Gastrocnemius medialis (tissue), 4 donors: ENCODE measurements around the gene DGCR8. TPM values are rescaled to one million over a fixed set of nuclear protein-coding genes. Genes with fewer than 3 reads are reported as not detected.

Source experiments
- ATAC-seq, 2 donors: fragments of 150-250 bp; one replicate each; pipeline ENCODE4 v1.9.1; 2016
- DNase-seq, 2 donors: peaks; one replicate each; pipeline ENCODE4 v3.0.0-alpha.2; 2019
- H3K27ac ChIP-seq, 4 donors: fragments of 200-600 bp; sonication (generic); 1 replicate in 1 of 4; 2 replicates in 3 of 4; pipeline ENCODE4 v1.5.1; 2016 to 2018; ENCODE audit warnings: mild to moderate bottlenecking in 2 of 4, moderate library complexity in 1 of 4
- H3K27me3 ChIP-seq, 3 donors: fragments of 200-600 bp; sonication (generic) in 2 of 3; 1 replicate in 1 of 3; 2 replicates in 2 of 3; pipeline versions ENCODE4 v1.5.1 to v1.6.0; 2016 to 2019; ENCODE audit warnings: mild to moderate bottlenecking in 1 of 3, moderate library complexity in 1 of 3
- H3K36me3 ChIP-seq, 2 donors: fragments of 200-600 bp; sonication (generic) in 1 of 2; one replicate each; pipeline ENCODE4 v1.5.1; 2017 to 2018
- H3K4me1 ChIP-seq, 2 donors: fragments of 200-600 bp; sonication (generic) in 1 of 2; one replicate each; pipeline ENCODE4 v1.5.1; 2016 to 2017; ENCODE audit warnings: mild to moderate bottlenecking in 2 of 2
- H3K4me3 ChIP-seq, 4 donors: fragments of 200-600 bp; sonication (generic) in 3 of 4; 1 replicate in 1 of 4; 2 replicates in 3 of 4; pipeline ENCODE4 v1.5.1; 2016 to 2019; ENCODE audit warnings: mild to moderate bottlenecking in 2 of 4
- H3K9me3 ChIP-seq, 3 donors: fragments of 200-600 bp; sonication (generic) in 2 of 3; 1 replicate in 1 of 3; 2 replicates in 2 of 3; pipeline ENCODE4 v1.5.1; 2016 to 2019
- POLR2A ChIP-seq, 2 donors: fragments of 450-650 bp; IDR thresholded peaks; one replicate each; pipeline ENCODE4 v1.6.1; 2017; ENCODE audit warnings: antibody characterized with exemption in 2 of 2, mild to moderate bottlenecking in 2 of 2, moderate library complexity in 2 of 2
- in situ Hi-C, 4 donors: fragments of 200-750 bp; cut with MboI; loops; one replicate each; pipeline versions ENCODE4 v1.15.0 to v1.8.0; 2017; ENCODE audit warnings: low sequenced_read_pairs in 4 of 4
- intact Hi-C: fragments of 100-400 bp; cut with DNase I; formaldehyde crosslinking; loops from one replicate; pipeline ENCODE4 v1.15.1; 2023; ENCODE audit warnings: low total_unique reads
- total RNA-seq, 4 donors: library from RNA; depleted of rRNA; stranded (reverse); fragments of >200 nt; gene quantifications; one replicate each; pipeline versions ENCODE4 v1.1.0 to v1.2.3, GENCODE V29; 2016
- TF ChIP-seq, protein P1 (sequence below), 5 experiments: fragments of 450-650 bp in 3 of 5; fragments of 200-600 bp in 2 of 5; sonication (generic) in 2 of 5; IDR thresholded peaks in 4 of 5; conservative IDR thresholded peaks in 1 of 5; 1 replicate in 4 of 5; 2 replicates in 1 of 5; pipeline ENCODE4 v1.5.1; 2016 to 2019; ENCODE audit warnings: antibody characterized with exemption in 5 of 5, mild to moderate bottlenecking in 3 of 5, moderate library complexity in 3 of 5

The DGCR8 gene
- total RNA-seq, 4 donors from 2014 or later: 5.2 to 16.5 (median 11.2) TPM

DNA sequence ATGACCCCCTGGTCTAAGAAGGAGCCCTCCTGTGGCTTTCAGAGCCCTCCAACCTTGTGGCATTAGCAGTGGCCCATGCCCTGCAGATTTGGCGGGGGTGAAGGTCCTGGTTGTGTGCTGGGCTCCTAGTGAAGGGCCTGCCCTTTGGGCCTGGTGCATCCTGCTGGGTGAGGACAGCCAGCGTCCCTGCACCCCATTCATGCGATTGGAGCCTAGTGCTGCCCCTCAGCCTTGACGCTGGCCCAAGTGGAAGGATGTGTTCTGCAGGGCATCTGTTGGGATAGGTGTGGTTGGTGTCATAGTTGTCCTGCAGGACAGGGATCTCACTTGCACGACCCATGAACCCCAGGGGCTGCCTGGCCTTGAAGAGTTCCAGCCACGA is 28.1 kb upstream of the DGCR8 start:
- ATAC-seq: no peak
- H3K4me1 ChIP-seq: no peaks in the 10 kb centered on the region

DNA sequence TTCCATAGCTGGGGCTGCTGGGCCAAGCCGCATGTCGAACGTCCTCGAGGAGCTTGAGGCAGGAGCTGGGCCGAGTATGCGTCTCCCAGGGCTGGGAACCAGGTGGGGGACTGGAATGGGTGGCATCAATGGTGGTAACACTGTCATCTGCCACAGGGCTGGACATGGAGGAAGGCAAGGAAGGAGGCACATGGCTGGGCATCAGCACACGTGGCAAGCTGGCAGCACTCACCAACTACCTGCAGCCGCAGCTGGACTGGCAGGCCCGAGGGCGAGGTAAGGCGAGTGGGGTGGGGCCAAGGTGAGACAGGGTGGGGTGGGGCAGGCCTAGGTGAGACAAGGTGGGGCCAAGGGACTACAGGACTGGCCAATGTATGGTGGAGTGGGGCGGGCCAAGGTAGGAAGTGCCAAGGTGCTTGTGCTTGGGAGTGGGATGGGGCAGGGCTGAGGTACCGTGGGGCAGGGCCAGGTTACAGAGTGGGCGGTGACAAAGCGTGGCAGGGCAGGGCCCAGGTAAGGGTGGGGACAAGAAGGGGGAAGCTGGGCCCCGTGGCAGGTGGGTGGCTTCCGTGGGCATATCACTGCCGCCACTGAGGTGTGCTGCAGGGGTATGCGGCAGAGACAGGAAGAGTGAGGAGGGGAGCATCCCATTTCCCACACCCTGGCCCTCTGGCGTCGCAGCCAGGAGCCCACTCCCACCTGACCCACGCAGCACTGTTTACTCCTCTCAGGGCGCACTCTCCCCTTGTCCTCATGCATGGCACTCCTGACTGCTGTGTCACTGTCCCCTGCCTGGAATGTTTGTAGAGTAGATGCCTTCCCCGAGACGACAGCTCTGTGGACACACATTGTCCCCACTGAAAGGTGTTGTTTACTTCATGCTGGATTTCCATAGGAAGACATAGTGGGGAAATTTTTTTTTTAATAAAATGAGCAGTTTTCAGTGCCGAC is 27.5 kb upstream of the DGCR8 start:
- Histone ChIP-seq H3K4me3 (no peak overlapping the region), H3K4me1 (no peaks in the 10 kb centered on the region), H3K36me3 (peaks cover 0 to 62% of the 10 kb centered on the region in 2 donors), H3K9me3 (no peaks in the 10 kb centered on the region), H3K27ac (no peak overlapping the region), H3K27me3 (no peaks in the 10 kb centered on the region)
- no peak for ATAC-seq
- TF ChIP-seq POLR2A (IDR thresholded peaks at IDR 0.05): no peak
- DNase-seq: no peak
- in situ Hi-C loops (no loop called here), intact Hi-C loops (no loop called here)

More for the DNA sequence above, 28.1 kb upstream of the DGCR8 start:
- no peak overlapping the region for H3K4me3 ChIP-seq
- no peaks in the 10 kb centered on the region for H3K27me3 ChIP-seq
- H3K9me3 ChIP-seq: no peaks in the 10 kb centered on the region
- H3K27ac ChIP-seq: no peak overlapping the region
- peaks cover 0 to 60% of the 10 kb centered on the region in 2 donors for H3K36me3 ChIP-seq
- intact Hi-C loops: no loop called here
- TF ChIP-seq POLR2A (IDR thresholded peaks at IDR 0.05): no peak
- TF ChIP-seq, protein P1, sequence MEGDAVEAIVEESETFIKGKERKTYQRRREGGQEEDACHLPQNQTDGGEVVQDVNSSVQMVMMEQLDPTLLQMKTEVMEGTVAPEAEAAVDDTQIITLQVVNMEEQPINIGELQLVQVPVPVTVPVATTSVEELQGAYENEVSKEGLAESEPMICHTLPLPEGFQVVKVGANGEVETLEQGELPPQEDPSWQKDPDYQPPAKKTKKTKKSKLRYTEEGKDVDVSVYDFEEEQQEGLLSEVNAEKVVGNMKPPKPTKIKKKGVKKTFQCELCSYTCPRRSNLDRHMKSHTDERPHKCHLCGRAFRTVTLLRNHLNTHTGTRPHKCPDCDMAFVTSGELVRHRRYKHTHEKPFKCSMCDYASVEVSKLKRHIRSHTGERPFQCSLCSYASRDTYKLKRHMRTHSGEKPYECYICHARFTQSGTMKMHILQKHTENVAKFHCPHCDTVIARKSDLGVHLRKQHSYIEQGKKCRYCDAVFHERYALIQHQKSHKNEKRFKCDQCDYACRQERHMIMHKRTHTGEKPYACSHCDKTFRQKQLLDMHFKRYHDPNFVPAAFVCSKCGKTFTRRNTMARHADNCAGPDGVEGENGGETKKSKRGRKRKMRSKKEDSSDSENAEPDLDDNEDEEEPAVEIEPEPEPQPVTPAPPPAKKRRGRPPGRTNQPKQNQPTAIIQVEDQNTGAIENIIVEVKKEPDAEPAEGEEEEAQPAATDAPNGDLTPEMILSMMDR (IDR thresholded peaks at IDR 0.05 in 4 of 5, conservative IDR thresholded peaks at IDR 0.05 in 1 of 5): no peak
- in situ Hi-C loops: no loop called here
- DNase-seq: no peak

DNA sequence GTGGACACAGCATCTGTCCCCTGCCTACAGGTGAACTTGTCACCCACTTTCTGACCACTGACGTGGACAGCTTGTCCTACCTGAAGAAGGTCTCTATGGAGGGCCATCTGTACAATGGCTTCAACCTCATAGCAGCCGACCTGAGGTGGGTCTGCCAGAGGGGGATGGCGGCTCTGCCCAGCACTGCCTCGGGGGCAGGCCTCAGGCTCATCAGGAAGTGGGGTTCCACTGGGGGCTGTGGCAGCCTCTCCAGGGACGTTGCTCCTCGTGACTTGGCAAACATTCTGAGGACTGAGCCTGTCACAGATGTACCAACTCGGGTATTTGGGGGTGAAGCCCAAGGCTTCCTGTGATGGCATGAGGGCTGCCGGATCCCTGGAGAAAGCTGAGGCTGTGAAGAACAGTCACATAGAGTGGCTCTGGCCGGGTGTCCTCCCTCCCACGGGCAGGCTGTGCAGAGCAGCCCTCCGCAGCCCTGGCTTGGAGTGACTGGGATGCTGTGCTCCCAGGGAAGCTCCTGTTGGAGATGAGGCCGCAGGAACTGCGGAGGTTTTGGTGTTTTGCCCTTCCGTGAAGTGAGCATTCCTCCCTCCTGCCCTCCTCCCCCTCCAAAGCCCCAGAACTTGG is 26.5 kb upstream of the DGCR8 start:
- H3K27me3 ChIP-seq: no peaks in the 10 kb centered on the region
- no peaks in the 10 kb centered on the region for H3K4me1 ChIP-seq
- H3K4me3 ChIP-seq: no peak overlapping the region
- peaks cover 0 to 64% of the 10 kb centered on the region in 2 donors for H3K36me3 ChIP-seq
- H3K27ac ChIP-seq: no peak overlapping the region
- TF ChIP-seq POLR2A (IDR thresholded peaks at IDR 0.05): no peak
- TF ChIP-seq, protein P1 (IDR thresholded peaks at IDR 0.05 in 4 of 5, conservative IDR thresholded peaks at IDR 0.05 in 1 of 5): no peak
- H3K9me3 ChIP-seq: no peaks in the 10 kb centered on the region
- ATAC-seq (no peak), DNase-seq (no peak)
- in situ Hi-C loops: no loop called here
- intact Hi-C loops: no loop called here

DNA sequence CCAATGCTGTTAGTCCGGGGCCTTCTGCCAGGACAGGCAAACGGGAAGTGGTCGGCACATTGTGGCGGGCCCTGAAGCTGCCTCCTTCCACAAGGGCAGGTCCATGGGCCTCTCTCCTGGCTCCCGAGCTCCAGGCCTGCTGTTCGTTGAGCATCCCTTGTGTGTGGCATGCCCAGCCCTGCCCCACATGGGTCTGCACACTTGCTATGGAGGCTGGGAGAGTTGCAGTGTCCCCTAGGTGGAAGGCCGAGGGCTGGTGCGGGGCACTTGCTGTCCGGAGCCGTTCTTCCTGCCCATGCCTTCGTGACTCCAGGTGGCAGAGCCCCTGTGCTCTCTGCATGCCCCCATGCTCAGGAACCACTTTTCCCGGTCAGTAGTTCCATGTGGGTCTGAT is 26.0 kb upstream of the DGCR8 start:
- TF ChIP-seq POLR2A (IDR thresholded peaks at IDR 0.05): no peak
- TF ChIP-seq, protein P1 (IDR thresholded peaks at IDR 0.05 in 4 of 5, conservative IDR thresholded peaks at IDR 0.05 in 1 of 5): no peak
- intact Hi-C loops: no loop called here
- no peak overlapping the region for H3K27ac ChIP-seq
- H3K27me3 ChIP-seq: no peaks in the 10 kb centered on the region
- H3K4me1 ChIP-seq: no peaks in the 10 kb centered on the region
- H3K9me3 ChIP-seq: no peaks in the 10 kb centered on the region
- H3K36me3 ChIP-seq: peaks cover 0 to 64% of the 10 kb centered on the region in 2 donors
- in situ Hi-C loops: no loop called here
- DNase-seq (no peak), ATAC-seq (no peak)
- no peak overlapping the region for H3K4me3 ChIP-seq

DNA sequence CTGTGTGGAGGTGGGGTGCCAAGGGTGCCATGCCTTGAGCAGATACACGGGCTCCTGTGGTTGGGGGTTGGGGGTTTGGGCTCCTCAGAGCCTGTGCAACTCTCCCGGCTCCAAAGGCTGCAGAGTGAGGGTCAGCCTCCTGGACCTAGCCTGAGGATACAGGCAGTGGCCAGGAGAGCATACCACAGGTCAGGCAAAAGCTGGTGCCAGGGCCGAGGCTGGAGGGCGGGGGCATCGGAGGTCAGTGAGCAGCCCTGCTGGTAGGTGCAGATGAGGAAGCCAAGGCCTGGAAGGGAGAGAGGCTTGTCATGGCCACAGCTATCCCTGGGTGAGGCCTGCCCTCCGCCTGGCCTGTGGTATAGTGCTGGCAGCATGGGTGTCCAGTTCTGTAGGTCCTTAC is 25.6 kb upstream of the DGCR8 start:
- Histone ChIP-seq H3K36me3 (peaks cover 0 to 64% of the 10 kb centered on the region in 2 donors), H3K27ac (no peak overlapping the region), H3K27me3 (no peaks in the 10 kb centered on the region), H3K4me1 (no peaks in the 10 kb centered on the region), H3K4me3 (no peak overlapping the region), H3K9me3 (no peaks in the 10 kb centered on the region)
- TF ChIP-seq, protein P1 (IDR thresholded peaks at IDR 0.05 in 4 of 5, conservative IDR thresholded peaks at IDR 0.05 in 1 of 5): no peak
- no peak for TF ChIP-seq POLR2A (IDR thresholded peaks at IDR 0.05)
- DNase-seq: no peak
- intact Hi-C loops (no loop called here), in situ Hi-C loops (no loop called here)
- no peak for ATAC-seq
